Effector memory CD4-positive, alpha-beta T cell (primary cell): ENCODE data around the gene THAP10.

Experiments used
- DNase-seq, 3 donors: peaks; one replicate each; pipeline ENCODE4 v3.0.0-alpha.2; 2020
- H3K27ac ChIP-seq: 2 replicates; pipeline ENCODE4 v1.7.0; 2013; ENCODE audit warnings: mild to moderate bottlenecking, low read length, moderate library complexity; ENCODE audit not compliant: insufficient read depth, poor library complexity, severe bottlenecking
- H3K27me3 ChIP-seq: replicated peaks from 2 replicates; pipeline ENCODE4 v1.7.0; 2013; ENCODE audit warnings: mild to moderate bottlenecking, low read length; ENCODE audit not compliant: insufficient read depth, control insufficient read depth, poor library complexity, severe bottlenecking
- H3K36me3 ChIP-seq: 2 replicates; pipeline ENCODE4 v1.7.0; 2013; ENCODE audit warnings: mild to moderate bottlenecking, low read length, moderate library complexity; ENCODE audit not compliant: control insufficient read depth, insufficient read depth
- H3K4me1 ChIP-seq: 2 replicates; pipeline ENCODE4 v1.7.0; 2013; ENCODE audit warnings: low read length, mild to moderate bottlenecking; ENCODE audit not compliant: control insufficient read depth, insufficient read depth, poor library complexity, severe bottlenecking
- H3K4me3 ChIP-seq: 2 replicates; pipeline ENCODE4 v1.7.0; 2013; ENCODE audit warnings: low read length, low read depth, mild to moderate bottlenecking; ENCODE audit not compliant: insufficient read depth, poor library complexity, severe bottlenecking
- H3K9me3 ChIP-seq: 2 replicates; pipeline ENCODE4 v1.7.0; 2013; ENCODE audit warnings: mild to moderate bottlenecking, low read length, moderate library complexity; ENCODE audit not compliant: control insufficient read depth

Gene THAP10

DNA sequence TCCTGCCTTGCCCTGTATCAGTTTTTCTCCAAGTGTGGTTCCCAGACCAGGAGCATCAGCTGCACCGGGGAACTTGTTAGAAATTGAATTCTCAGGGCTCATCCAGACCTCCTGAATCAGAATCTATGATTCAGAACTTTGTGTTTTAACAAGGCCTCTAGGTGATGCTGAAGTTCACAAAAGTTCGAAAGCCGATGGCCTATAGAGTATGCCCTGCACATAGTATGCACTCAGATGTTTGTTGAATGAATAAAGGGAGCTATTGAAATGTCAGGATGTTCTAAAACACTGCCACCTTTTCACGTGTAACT, 37.6 kb downstream of the THAP10 start:
- Histone ChIP-seq H3K4me3 (no peak overlapping the region), H3K27me3 (peaks cover 19% of the 10 kb centered on the region), H3K9me3 (no peaks in the 10 kb centered on the region), H3K4me1 (peaks cover 2% of the 10 kb centered on the region), H3K36me3 (no peaks in the 10 kb centered on the region), H3K27ac (no peak overlapping the region)
- no peak for DNase-seq

GRCh38 chr15:70853973-70854665, 38.1 kb downstream of the THAP10 start, which contains the start of gene LARP6:
TSS of gene LARP6 (minus strand) at chr15:70854157. CDS start at chr15:70854088, 69 bp downstream.
- H3K4me1 ChIP-seq: peaks cover 2% of the 10 kb centered on the region
- peak within 1 kb of the TSS; percentile 25 for H3K4me3 ChIP-seq
- H3K27me3 ChIP-seq: peaks cover 19% of the 10 kb centered on the region
- H3K9me3 ChIP-seq: no peaks in the 10 kb centered on the region
- H3K27ac ChIP-seq: no peak within 1 kb of the TSS
- no peaks in the 10 kb centered on the region for H3K36me3 ChIP-seq
- DNase-seq: no peak

- H3K27me3 ChIP-seq: peaks cover 19% of the 10 kb centered on the region
- no peak for DNase-seq
- peaks cover 2% of the 10 kb centered on the region for H3K4me1 ChIP-seq
- no peaks in the 10 kb centered on the region for H3K36me3 ChIP-seq
- H3K9me3 ChIP-seq: no peaks in the 10 kb centered on the region
- H3K27ac ChIP-seq: no peak overlapping the region
- H3K4me3 ChIP-seq: peak overlapping the region; percentile 25
These were observed 38.8 kb downstream of the THAP10 start for GRCh38 chr15:70853318-70853972.

DNA sequence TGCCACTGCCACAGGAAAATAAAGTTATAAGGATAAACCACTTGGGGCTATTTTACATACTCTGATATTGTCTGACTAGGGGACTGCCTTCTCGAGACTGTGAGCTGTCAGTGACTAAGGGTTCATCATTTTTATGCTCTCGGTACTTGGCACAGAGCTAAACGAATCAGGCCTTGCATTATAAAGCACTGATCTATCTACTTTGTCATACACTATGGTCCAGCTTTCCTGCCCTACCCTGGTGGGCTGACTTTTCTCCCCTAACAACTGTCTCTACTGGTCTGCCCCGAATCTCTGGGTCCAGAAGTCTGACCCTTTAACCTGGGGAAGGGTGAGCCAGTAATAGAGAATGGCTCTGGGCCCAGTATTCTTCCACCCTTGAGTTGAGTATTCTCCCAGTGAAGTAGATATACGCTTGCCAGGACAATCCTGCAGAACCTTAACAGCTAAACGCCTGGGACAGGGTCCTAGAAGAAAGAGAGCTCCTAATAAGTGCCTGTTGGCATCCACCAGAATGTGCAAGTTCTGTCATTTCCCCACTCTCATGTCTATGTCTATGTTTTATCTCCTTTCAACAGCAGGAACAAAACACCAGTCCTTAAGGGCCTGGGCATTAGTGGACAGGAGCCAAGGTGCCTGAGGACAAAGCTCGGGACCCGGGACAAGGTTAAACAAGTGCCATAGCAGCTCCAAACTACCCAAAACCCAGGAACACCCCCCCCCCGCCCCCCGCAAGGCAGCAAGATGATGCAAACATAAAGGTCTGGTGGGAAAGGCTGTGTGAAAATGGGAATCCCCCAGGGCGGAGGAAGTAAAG, 39.5 kb downstream of the THAP10 start:
- no peak overlapping the region for H3K4me3 ChIP-seq
- H3K36me3 ChIP-seq: no peaks in the 10 kb centered on the region
- DNase-seq: no peak
- H3K27me3 ChIP-seq: peaks cover 19% of the 10 kb centered on the region
- peaks cover 2% of the 10 kb centered on the region for H3K4me1 ChIP-seq
- no peak overlapping the region for H3K27ac ChIP-seq
- H3K9me3 ChIP-seq: no peaks in the 10 kb centered on the region

- peaks cover 18% of the 10 kb centered on the region for H3K27me3 ChIP-seq
- no peak overlapping the region for H3K4me3 ChIP-seq
- H3K27ac ChIP-seq: no peak overlapping the region
- H3K9me3 ChIP-seq: no peaks in the 10 kb centered on the region
- no peaks in the 10 kb centered on the region for H3K36me3 ChIP-seq
- H3K4me1 ChIP-seq: peaks cover 2% of the 10 kb centered on the region
- no peak for DNase-seq
These were observed 40.3 kb downstream of the THAP10 start for GRCh38 chr15:70851889-70852288.

DNA sequence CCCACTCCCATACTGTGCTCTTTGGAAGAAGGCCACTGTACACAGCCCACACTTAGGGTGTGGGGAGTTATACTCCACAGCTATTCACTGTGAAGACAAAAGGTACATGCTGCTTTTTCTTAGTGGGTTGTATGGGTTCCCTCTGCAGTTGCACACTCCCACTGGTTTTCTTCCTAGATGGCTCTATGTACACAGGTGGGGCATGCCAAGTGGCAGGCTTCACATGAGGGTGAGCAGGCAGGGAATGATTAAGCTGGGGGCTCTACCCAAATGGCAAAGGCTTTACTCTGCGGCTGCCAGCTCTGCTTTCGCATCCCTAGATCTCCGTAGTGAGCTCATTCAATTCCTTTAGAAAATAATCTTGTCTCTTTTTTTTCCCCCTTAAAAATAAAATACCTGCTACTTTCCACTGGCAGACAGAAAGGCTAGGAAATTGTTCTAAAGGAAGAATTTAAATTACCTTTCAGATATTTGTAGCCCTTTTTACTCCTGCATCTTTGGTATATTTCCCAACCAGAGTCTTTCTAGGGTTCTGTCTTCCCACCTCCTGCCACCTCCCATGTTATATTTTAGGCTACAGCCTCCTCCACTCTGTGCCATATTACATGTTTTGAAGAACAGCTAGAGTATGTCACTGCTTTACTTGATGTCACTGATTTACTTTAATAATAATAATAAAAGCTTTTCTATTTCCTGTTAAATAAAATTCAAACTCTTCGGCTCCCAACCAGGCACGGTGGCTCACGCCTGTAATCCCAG, 46.5 kb downstream of the THAP10 start:
- DNase-seq: no peak
- Histone ChIP-seq H3K36me3 (no peaks in the 10 kb centered on the region), H3K9me3 (no peaks in the 10 kb centered on the region), H3K4me3 (no peak overlapping the region), H3K27me3 (no peaks in the 10 kb centered on the region), H3K27ac (no peak overlapping the region), H3K4me1 (no peaks in the 10 kb centered on the region)

DNA sequence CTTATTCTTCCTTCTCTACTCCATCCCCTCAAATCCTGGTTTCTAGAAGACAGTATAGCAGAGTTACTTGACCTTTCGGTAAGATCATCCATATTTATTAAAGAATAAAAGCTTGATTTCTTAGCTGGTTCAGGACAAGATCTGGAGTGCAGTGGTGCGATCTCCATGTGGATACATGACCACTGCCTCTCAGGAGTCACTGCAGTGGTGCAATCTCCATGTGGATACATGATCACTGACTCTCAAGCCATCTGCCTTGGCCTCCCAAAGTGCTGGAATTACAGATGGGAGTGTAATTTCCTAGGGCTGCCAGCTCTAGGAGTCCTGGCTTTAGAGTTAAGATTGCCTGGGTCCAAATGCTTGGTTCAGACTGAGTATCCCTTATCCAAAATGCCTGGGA, 54.8 kb downstream of the THAP10 start:
- Histone ChIP-seq H3K4me3 (no peak overlapping the region), H3K27me3 (no peaks in the 10 kb centered on the region), H3K36me3 (no peaks in the 10 kb centered on the region), H3K27ac (no peak overlapping the region), H3K4me1 (no peaks in the 10 kb centered on the region), H3K9me3 (no peaks in the 10 kb centered on the region)
- DNase-seq: no peak

GRCh38 chr15:70835841-70836240, 56.4 kb downstream of the THAP10 start:
- Histone ChIP-seq H3K4me1 (no peaks in the 10 kb centered on the region), H3K27me3 (no peaks in the 10 kb centered on the region), H3K36me3 (no peaks in the 10 kb centered on the region), H3K27ac (no peak overlapping the region), H3K9me3 (no peaks in the 10 kb centered on the region), H3K4me3 (no peak overlapping the region)
- DNase-seq: no peak

- H3K27ac ChIP-seq: no peak overlapping the region
- DNase-seq: no peak
- no peaks in the 10 kb centered on the region for H3K9me3 ChIP-seq
- no peaks in the 10 kb centered on the region for H3K27me3 ChIP-seq
- no peaks in the 10 kb centered on the region for H3K36me3 ChIP-seq
- H3K4me1 ChIP-seq: no peaks in the 10 kb centered on the region
- H3K4me3 ChIP-seq: no peak overlapping the region
These were observed 56.8 kb downstream of the THAP10 start for GRCh38 chr15:70835415-70835814.
